ENCODE measurements around the gene RRAD. TPM values are rescaled to one million over a fixed set of nuclear protein-coding genes. Genes with fewer than 3 reads are reported as not detected.

The RRAD gene
- total RNA-seq, 3 donors from 2014 or later: 0.15 to 0.50 (median 0.38) TPM

GRCh38 chr16:66881964-66882508 is 43.3 kb downstream of the RRAD start:
- H3K27me3 Mint-ChIP-seq (ENCODE audit: low read depth): no peaks in the 10 kb centered on the region
- peaks cover 19% of the 10 kb centered on the region for H3K36me3 Mint-ChIP-seq (ENCODE audit: insufficient read depth)
- peaks cover 34% of the 10 kb centered on the region for H3K4me1 Mint-ChIP-seq (ENCODE audit: low read depth)
- no peaks in the 10 kb centered on the region for H3K9me3 Mint-ChIP-seq
- peak overlapping the region; percentile 99 for H3K4me3 Mint-ChIP-seq
- no peak for DNase-seq
- ATAC-seq: no peak

- H3K36me3 Mint-ChIP-seq (ENCODE audit: insufficient read depth): peaks cover 14% of the 10 kb centered on the region
- H3K9me3 Mint-ChIP-seq: peaks cover 2% of the 10 kb centered on the region
- DNase-seq (no peak), ATAC-seq (no peak)
- H3K4me1 Mint-ChIP-seq (ENCODE audit: low read depth): peaks cover 31% of the 10 kb centered on the region
- peak overlapping the region; percentile 99 for H3K4me3 Mint-ChIP-seq
- H3K27me3 Mint-ChIP-seq (ENCODE audit: low read depth): no peaks in the 10 kb centered on the region
Observed at GRCh38 chr16:66881560-66881959, 43.8 kb downstream of the RRAD start.

- Mint-ChIP-seq H3K9me3 (peaks cover 7% of the 10 kb centered on the region), H3K36me3 (ENCODE audit: insufficient read depth) (peaks cover 13% of the 10 kb centered on the region), H3K4me1 (ENCODE audit: low read depth) (peaks cover 34% of the 10 kb centered on the region), H3K4me3 (peak overlapping the region; percentile 99), H3K27me3 (ENCODE audit: low read depth) (no peaks in the 10 kb centered on the region)
- DNase-seq (no peak), ATAC-seq (peak; percentile 3 to 7)
Observed at GRCh38 chr16:66881014-66881417, 44.3 kb downstream of the RRAD start.

DNA sequence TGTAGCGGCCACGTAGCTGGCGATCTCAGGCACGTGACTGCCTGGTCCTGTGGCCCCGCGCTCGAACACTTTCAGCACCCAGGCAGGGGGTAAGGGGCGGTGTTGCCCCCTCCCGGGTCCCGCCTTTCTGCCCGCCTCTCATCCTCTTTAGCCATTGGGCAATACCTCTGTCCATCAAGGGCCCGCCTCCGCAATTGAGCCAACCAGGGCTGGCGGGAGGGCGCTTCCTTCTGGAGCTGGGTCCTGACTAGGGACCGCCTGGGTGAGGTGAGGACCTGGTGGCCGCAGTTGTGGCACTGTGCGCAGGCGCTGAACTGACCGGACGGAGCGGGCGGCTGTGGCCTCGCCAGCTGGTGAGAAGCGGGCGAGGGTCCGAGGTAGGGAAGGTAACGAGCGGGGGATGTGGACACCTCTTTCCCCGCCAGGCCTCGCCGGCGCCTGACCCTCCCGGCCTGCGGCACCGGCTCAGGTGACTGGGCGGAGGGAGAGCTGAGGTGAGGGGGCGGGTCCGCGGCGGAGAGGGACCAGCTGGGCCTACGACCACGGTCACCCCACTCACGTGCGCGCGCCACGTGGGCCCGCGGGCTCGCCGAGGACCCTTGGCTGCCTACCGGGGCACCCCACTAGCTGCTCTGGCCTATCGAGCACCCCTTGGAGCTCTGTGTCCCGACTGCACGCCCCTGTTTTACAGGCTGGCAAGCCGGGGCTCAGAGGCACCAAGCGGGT is 44.9 kb downstream of the RRAD start, which contains the start of gene PDP2:
Gene PDP2 (plus strand): TSS at position 228 of the 726 bp plus-strand sequence. CDS start 3,770 bp downstream, outside the sequence.
- Mint-ChIP-seq H3K27me3 (ENCODE audit: low read depth) (no peaks in the 10 kb centered on the region), H3K36me3 (ENCODE audit: insufficient read depth) (peaks cover 12% of the 10 kb centered on the region), H3K4me1 (ENCODE audit: low read depth) (peaks cover 38% of the 10 kb centered on the region), H3K9me3 (peaks cover 8% of the 10 kb centered on the region), H3K4me3 (peak within 1 kb of the TSS; percentile 99)
- DNase-seq (peak; percentile 86), ATAC-seq (peak; percentile 94 to 95)

DNA sequence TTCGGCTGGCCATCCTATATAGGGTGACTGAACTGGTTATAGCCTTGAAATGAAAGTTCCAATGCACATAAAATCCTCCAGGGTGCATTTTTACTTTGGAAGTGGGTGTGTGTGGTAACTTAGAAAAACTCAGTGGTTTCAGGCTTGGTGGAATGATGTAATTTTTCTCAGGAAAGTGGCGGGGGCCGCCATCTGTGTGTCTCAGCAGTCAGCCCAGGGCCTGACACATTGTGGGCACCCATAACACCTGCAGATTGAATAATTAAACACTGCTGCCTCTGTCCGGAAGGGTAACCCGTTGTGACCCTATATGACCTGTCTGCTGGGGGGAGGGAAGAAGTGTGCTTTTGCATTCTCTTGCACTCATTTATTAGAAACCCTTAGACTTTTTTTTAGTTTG is 47.3 kb downstream of the RRAD start:
- Mint-ChIP-seq H3K4me1 (ENCODE audit: low read depth) (peaks cover 54% of the 10 kb centered on the region), H3K9me3 (peaks cover 8% of the 10 kb centered on the region)
- peak; percentile 22 for DNase-seq

GRCh38 chr16:66874079-66874775 is 51.1 kb downstream of the RRAD start:
- H3K4me3 Mint-ChIP-seq: peak overlapping the region; percentile 31
- ATAC-seq (no peak), DNase-seq (no peak)
- peaks cover 8% of the 10 kb centered on the region for H3K9me3 Mint-ChIP-seq
- H3K27me3 Mint-ChIP-seq (ENCODE audit: low read depth): no peaks in the 10 kb centered on the region
- H3K4me1 Mint-ChIP-seq (ENCODE audit: low read depth): peaks cover 48% of the 10 kb centered on the region
- H3K36me3 Mint-ChIP-seq (ENCODE audit: insufficient read depth): no peaks in the 10 kb centered on the region

More for the DNA sequence above, 47.3 kb downstream of the RRAD start:
- H3K27me3 Mint-ChIP-seq (ENCODE audit: low read depth): no peaks in the 10 kb centered on the region
- peak; percentile 49 to 50 for ATAC-seq
- peaks cover 2% of the 10 kb centered on the region for H3K36me3 Mint-ChIP-seq (ENCODE audit: insufficient read depth)
- peak overlapping the region; percentile 4 for H3K4me3 Mint-ChIP-seq

DNA sequence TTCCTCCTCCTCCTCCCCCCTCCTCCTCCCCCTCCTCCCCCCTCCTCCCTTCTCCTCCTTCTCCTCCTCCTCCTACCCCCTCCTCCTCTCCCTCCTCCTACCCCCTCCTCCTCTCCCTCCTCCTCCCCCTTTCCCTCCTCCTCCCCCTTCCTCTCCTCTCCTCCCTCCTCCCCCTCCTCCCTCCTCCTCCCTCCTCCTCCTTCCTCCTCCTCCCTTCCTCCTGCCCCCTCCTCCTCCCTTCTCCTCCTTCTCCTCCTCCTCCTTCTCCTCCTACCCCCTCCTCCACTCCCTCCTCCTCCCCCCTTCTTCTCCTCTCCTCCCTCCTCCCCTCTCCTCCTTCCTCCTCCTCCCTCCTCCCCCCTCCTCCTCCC is 51.7 kb downstream of the RRAD start:
- no peak for DNase-seq
- no peaks in the 10 kb centered on the region for H3K27me3 Mint-ChIP-seq (ENCODE audit: low read depth)
- peaks cover 47% of the 10 kb centered on the region for H3K4me1 Mint-ChIP-seq (ENCODE audit: low read depth)
- no peak for ATAC-seq
- H3K36me3 Mint-ChIP-seq (ENCODE audit: insufficient read depth): no peaks in the 10 kb centered on the region
- peaks cover 8% of the 10 kb centered on the region for H3K9me3 Mint-ChIP-seq
- no peak overlapping the region for H3K4me3 Mint-ChIP-seq

- Mint-ChIP-seq H3K9me3 (peaks cover 8% of the 10 kb centered on the region), H3K4me1 (ENCODE audit: low read depth) (peaks cover 42% of the 10 kb centered on the region), H3K4me3 (peak overlapping the region; percentile 63), H3K27me3 (ENCODE audit: low read depth) (no peaks in the 10 kb centered on the region), H3K36me3 (ENCODE audit: insufficient read depth) (no peaks in the 10 kb centered on the region)
- DNase-seq: peak; percentile 86
- peak; percentile 74 to 80 for ATAC-seq
Observed at GRCh38 chr16:66872943-66873684, 52.2 kb downstream of the RRAD start.

DNA sequence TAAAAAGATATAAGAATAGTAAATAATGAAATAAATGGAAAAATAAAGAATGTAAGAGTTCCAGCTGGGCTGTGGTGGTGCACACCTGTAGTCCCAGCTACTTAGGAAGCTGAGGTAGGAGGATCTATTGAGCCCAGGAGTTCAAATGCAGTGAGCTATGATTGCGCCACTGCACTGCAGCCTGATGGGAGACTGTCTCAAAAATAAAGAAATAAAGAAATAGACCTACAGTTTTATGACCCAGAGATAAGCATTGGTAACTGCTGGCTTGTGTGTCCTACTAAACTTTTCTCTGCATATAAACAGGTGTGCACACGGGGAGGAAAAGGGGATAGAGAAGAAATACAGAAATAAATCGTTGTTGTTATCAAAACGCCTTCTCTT is 52.8 kb downstream of the RRAD start:
- DNase-seq (no peak), ATAC-seq (no peak)
- peaks cover 42% of the 10 kb centered on the region for H3K4me1 Mint-ChIP-seq (ENCODE audit: low read depth)
- no peaks in the 10 kb centered on the region for H3K36me3 Mint-ChIP-seq (ENCODE audit: insufficient read depth)
- H3K27me3 Mint-ChIP-seq (ENCODE audit: low read depth): no peaks in the 10 kb centered on the region
- H3K9me3 Mint-ChIP-seq: peaks cover 8% of the 10 kb centered on the region
- peak overlapping the region; percentile 63 for H3K4me3 Mint-ChIP-seq

- Mint-ChIP-seq H3K9me3 (peaks cover 8% of the 10 kb centered on the region), H3K27me3 (ENCODE audit: low read depth) (no peaks in the 10 kb centered on the region), H3K4me3 (no peak overlapping the region), H3K4me1 (ENCODE audit: low read depth) (peaks cover 42% of the 10 kb centered on the region), H3K36me3 (ENCODE audit: insufficient read depth) (no peaks in the 10 kb centered on the region)
- ATAC-seq: no peak
- DNase-seq: no peak
Observed at GRCh38 chr16:66871840-66872239, 53.5 kb downstream of the RRAD start.

Other genes starting within 250 kb of the RRAD start
- 1 to 10 TPM; 2.6 to 3.0 (median 2.8) TPM for gene CMTM4, start 228.8 kb downstream of the RRAD start, total RNA-seq
- gene DYNC1LI2, start 173.9 kb downstream of the RRAD start, total RNA-seq: 10 to 100 TPM; 45.9 to 55.5 (median 53.6) TPM
- not detected for gene TERB1, start 124.0 kb downstream of the RRAD start, total RNA-seq
- 100 to 1,000 TPM in 1 of 3 donors, 10 to 100 TPM in 2; 93.8 to 111 (median 94.8) TPM for gene NAE1, start 94.6 kb downstream of the RRAD start, total RNA-seq
- gene CA7, start 81.1 kb downstream of the RRAD start, total RNA-seq: under 1 TPM in 1 of 3 donors, not detected in 2; 0.18 TPM
- gene PDP2, start 45.0 kb downstream of the RRAD start, total RNA-seq: 10 to 100 TPM; 27.4 to 31.1 (median 28.4) TPM
- gene CDH16, start 6.7 kb downstream of the RRAD start, total RNA-seq: not detected
- gene CIAO2B, start 8.9 kb upstream of the RRAD start, total RNA-seq: 100 to 1,000 TPM; 201 to 220 (median 212) TPM
- 10 to 100 TPM; 22.6 to 25.3 (median 24.3) TPM for gene CES2, start 10.0 kb upstream of the RRAD start, total RNA-seq
- under 1 TPM in 2 of 3 donors, not detected in 1; 0.10 to 0.30 TPM for gene CES3, start 35.7 kb upstream of the RRAD start, total RNA-seq
- 10 to 100 TPM in 1 of 3 donors, 1 to 10 TPM in 2; 6.2 to 10.7 (median 6.6) TPM for gene CES4A, start 63.1 kb upstream of the RRAD start, total RNA-seq
- gene CBFB, start 103.6 kb upstream of the RRAD start, total RNA-seq: 100 to 1,000 TPM; 128 to 132 (median 129) TPM
- 10 to 100 TPM; 17.4 to 19.5 (median 18.6) TPM for gene PHAF1, start 184.4 kb upstream of the RRAD start, total RNA-seq
- gene B3GNT9, start 225.5 kb upstream of the RRAD start, total RNA-seq: 1 to 10 TPM; 1.3 to 1.9 (median 1.3) TPM
- gene TRADD, start 234.4 kb upstream of the RRAD start, total RNA-seq: 10 to 100 TPM; 16.0 to 20.3 (median 17.4) TPM
- gene FBXL8, start 234.4 kb upstream of the RRAD start, total RNA-seq: 1 to 10 TPM; 4.8 to 8.9 (median 6.1) TPM
- gene HSF4, start 239.2 kb upstream of the RRAD start, total RNA-seq: 1 to 10 TPM; 2.8 to 6.1 (median 4.0) TPM
- 1 to 10 TPM in 2 of 3 donors, under 1 TPM in 1; 0.99 to 3.7 (median 1.4) TPM for gene NOL3, start 245.0 kb upstream of the RRAD start, total RNA-seq

All from activated T-cell treated with anti-CD3 and anti-CD28 coated beads, Interleukin-2, amount 50 U/mL, for 4 hours (primary cell).